Activated CD4-positive, alpha-beta T cell treated with anti-CD3 and anti-CD28 coated beads for 36 hours (primary cell): ENCODE data around the gene MAS1. TPM values are rescaled to one million over a fixed set of nuclear protein-coding genes. Genes with fewer than 3 reads are reported as not detected.

ENCODE experiments used
- ATAC-seq: fragments of 200-7000 bp; cut with Tn5 transposase; one replicate; pipeline ENCODE4 v1.10.0; 2021; ENCODE audit warnings: mild to moderate bottlenecking, moderate library complexity
- CTCF ChIA-PET: fragments of 350-600 bp; sonication (Branson Sonifier 250); formaldehyde crosslinking; loops from one replicate; lab custom pipeline; 2021; ENCODE audit warnings: antibody characterized with exemption; lab: Charles Lee
- POLR2A ChIA-PET: fragments of 350-600 bp; sonication (Branson Sonifier 250); formaldehyde crosslinking; loops from one replicate; lab custom pipeline; 2021; ENCODE audit warnings: antibody characterized with exemption, inconsistent platforms; lab: Charles Lee
- DNase-seq: peaks from one replicate; pipeline ENCODE4 v3.0.0-alpha.2; 2020
- H3K27ac Mint-ChIP-seq: one replicate; pipeline ENCODE4 v1.8.0; 2021; ENCODE audit warnings: mixed read lengths
- H3K27me3 Mint-ChIP-seq: one replicate; pipeline ENCODE4 v1.8.0; 2021; ENCODE audit warnings: mixed read lengths
- H3K36me3 Mint-ChIP-seq: one replicate; pipeline ENCODE4 v1.8.0; 2021; ENCODE audit warnings: low read depth, mixed read lengths
- H3K4me1 Mint-ChIP-seq: one replicate; pipeline ENCODE4 v1.8.0; 2021; ENCODE audit warnings: mixed read lengths
- H3K4me3 Mint-ChIP-seq: one replicate; pipeline ENCODE4 v1.8.0; 2021; ENCODE audit warnings: mild to moderate bottlenecking, moderate library complexity, mixed read lengths
- H3K9me3 Mint-ChIP-seq: one replicate; pipeline ENCODE4 v1.8.0; 2021; ENCODE audit warnings: low read depth, mixed read lengths
- intact Hi-C, 2 experiments: fragments of 100-400 bp; cut with DNase I in 1 of 2; cut with micrococcal nuclease in 1 of 2; formaldehyde crosslinking; loops; one replicate each; pipeline versions ENCODE4 v1.14.2 to v1.15.1; 2022 to 2024; cut with DNase I, micrococcal nuclease
- total RNA-seq, 2 experiments: library from RNA; stranded (reverse); gene quantifications; one replicate each; pipeline ENCODE4 v1.2.3, GENCODE V29; 2021

The MAS1 gene
- total RNA-seq, 2 experiments from 2014 or later = not detected

- Mint-ChIP-seq H3K36me3 (no peaks in the 10 kb centered on the region), H3K27ac (no peak overlapping the region), H3K4me3 (no peak overlapping the region), H3K27me3 (no peaks in the 10 kb centered on the region), H3K9me3 (no peaks in the 10 kb centered on the region), H3K4me1 (no peaks in the 10 kb centered on the region)
- POLR2A ChIA-PET = no interaction called here
- CTCF ChIA-PET = no interaction called here
- no peak for ATAC-seq
- no peak for DNase-seq
- intact Hi-C loops = no loop called here
Measured at GRCh38 chr6:159902620-159903019, 11.8 kb downstream of the MAS1 start.

DNA sequence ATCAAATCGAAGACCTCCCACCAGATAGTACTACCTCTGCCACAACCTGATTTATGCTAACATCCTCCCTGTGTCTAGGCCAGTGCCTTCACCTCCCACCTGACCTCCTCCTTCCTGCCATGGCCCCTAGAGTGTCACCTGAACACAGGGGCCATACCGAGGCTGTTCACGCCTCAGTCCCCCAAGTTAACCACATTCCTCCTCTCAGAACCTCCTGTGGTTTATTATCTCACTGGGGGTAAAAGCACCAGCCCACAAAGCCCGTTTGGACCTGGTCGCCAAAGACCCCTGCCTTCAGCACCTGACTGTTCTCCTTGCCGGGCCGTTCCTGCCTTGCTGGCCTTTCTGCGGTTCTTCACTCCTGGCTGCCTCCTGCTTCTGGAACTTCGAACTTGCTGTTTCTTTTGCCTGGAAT, 13.7 kb downstream of the MAS1 start:
- H3K4me3 Mint-ChIP-seq = no peak overlapping the region
- ChIA-PET CTCF (no interaction called here), POLR2A (no interaction called here)
- no peak for ATAC-seq
- H3K27ac Mint-ChIP-seq = no peak overlapping the region
- intact Hi-C loops = no loop called here
- H3K36me3 Mint-ChIP-seq = no peaks in the 10 kb centered on the region
- no peaks in the 10 kb centered on the region for H3K9me3 Mint-ChIP-seq
- DNase-seq = no peak
- peaks cover 2% of the 10 kb centered on the region for H3K27me3 Mint-ChIP-seq
- H3K4me1 Mint-ChIP-seq = no peaks in the 10 kb centered on the region

DNA sequence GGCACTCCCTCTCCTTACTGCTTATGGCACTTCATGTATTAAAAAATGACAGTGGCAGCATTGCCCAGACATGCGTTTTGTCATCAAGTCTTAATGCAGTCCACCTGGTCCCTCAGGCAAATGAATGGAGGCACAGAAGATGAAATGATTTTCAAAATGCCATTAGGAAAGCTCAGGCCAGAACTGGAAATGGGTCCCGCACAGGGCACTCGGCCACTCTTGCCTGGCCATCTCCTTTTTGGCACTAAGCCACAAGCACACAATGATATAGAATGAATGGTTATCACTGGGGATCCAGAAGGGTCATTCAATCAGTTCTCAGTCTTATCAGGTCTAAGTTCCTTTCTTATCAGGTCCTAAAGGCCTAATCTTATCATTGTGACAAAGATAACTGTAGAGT, 15.6 kb downstream of the MAS1 start:
- ChIA-PET CTCF (no interaction called here), POLR2A (no interaction called here)
- DNase-seq = no peak
- Mint-ChIP-seq H3K27me3 (peaks cover 15% of the 10 kb centered on the region), H3K4me1 (no peaks in the 10 kb centered on the region), H3K36me3 (no peaks in the 10 kb centered on the region), H3K4me3 (no peak overlapping the region), H3K27ac (no peak overlapping the region), H3K9me3 (no peaks in the 10 kb centered on the region)
- ATAC-seq = no peak
- intact Hi-C loops = no loop called here

DNA sequence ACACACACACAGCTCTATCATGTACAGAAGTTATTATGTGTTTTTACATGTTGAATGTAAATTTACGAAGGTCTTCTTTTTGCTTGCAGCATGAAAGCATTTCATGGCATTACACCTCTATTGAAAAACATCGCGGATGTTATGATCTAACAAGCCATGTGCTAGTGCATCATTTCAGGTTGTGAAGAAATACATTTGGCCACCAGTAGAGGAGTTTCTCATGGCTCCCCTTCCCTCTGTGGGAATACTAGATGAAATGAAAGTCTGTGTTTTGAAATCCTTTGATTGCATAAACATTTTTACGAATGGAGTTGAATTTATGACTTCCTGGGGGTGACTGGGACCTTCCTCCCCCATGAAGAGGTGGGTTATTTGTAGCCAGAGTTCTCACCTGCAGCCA, 17.7 kb downstream of the MAS1 start:
- Mint-ChIP-seq H3K4me1 (no peaks in the 10 kb centered on the region), H3K27ac (no peak overlapping the region), H3K9me3 (no peaks in the 10 kb centered on the region), H3K36me3 (no peaks in the 10 kb centered on the region), H3K27me3 (peaks cover 23% of the 10 kb centered on the region), H3K4me3 (no peak overlapping the region)
- POLR2A ChIA-PET = no interaction called here
- intact Hi-C loops = no loop called here
- ATAC-seq (no peak), DNase-seq (no peak)
- CTCF ChIA-PET = no interaction called here

- POLR2A ChIA-PET = no interaction called here
Measured at GRCh38 chr6:159908979-159909378, 18.2 kb downstream of the MAS1 start.

GRCh38 chr6:159910342-159910741, 19.6 kb downstream of the MAS1 start:
- Mint-ChIP-seq H3K4me3 (no peak overlapping the region), H3K9me3 (no peaks in the 10 kb centered on the region), H3K36me3 (no peaks in the 10 kb centered on the region), H3K27ac (no peak overlapping the region), H3K27me3 (peaks cover 28% of the 10 kb centered on the region), H3K4me1 (peaks cover 7% of the 10 kb centered on the region)
- ChIA-PET POLR2A (no interaction called here), CTCF (no interaction called here)
- intact Hi-C loops = no loop called here
- ATAC-seq (no peak), DNase-seq (no peak)

More at GRCh38 chr6:159908979-159909378, 18.2 kb downstream of the MAS1 start:
- Mint-ChIP-seq H3K9me3 (no peaks in the 10 kb centered on the region), H3K4me1 (peaks cover 2% of the 10 kb centered on the region), H3K4me3 (no peak overlapping the region), H3K36me3 (no peaks in the 10 kb centered on the region), H3K27me3 (peaks cover 23% of the 10 kb centered on the region), H3K27ac (no peak overlapping the region)
- intact Hi-C loops = no loop called here
- DNase-seq = no peak
- ATAC-seq = no peak
- CTCF ChIA-PET = no interaction called here

GRCh38 chr6:159913375-159913774, 22.6 kb downstream of the MAS1 start:
- no peak for DNase-seq
- Mint-ChIP-seq H3K27ac (no peak overlapping the region), H3K36me3 (no peaks in the 10 kb centered on the region), H3K4me3 (no peak overlapping the region), H3K9me3 (no peaks in the 10 kb centered on the region), H3K4me1 (peaks cover 7% of the 10 kb centered on the region), H3K27me3 (peaks cover 30% of the 10 kb centered on the region)
- CTCF ChIA-PET = no interaction called here
- POLR2A ChIA-PET = interaction anchor here (1.3 kb wide), 1 partner anchor 17 kb away, joined by 8 read pairs; no protein-coding TSS in a partner anchor
- no peak for ATAC-seq
- intact Hi-C loops = no loop called here

DNA sequence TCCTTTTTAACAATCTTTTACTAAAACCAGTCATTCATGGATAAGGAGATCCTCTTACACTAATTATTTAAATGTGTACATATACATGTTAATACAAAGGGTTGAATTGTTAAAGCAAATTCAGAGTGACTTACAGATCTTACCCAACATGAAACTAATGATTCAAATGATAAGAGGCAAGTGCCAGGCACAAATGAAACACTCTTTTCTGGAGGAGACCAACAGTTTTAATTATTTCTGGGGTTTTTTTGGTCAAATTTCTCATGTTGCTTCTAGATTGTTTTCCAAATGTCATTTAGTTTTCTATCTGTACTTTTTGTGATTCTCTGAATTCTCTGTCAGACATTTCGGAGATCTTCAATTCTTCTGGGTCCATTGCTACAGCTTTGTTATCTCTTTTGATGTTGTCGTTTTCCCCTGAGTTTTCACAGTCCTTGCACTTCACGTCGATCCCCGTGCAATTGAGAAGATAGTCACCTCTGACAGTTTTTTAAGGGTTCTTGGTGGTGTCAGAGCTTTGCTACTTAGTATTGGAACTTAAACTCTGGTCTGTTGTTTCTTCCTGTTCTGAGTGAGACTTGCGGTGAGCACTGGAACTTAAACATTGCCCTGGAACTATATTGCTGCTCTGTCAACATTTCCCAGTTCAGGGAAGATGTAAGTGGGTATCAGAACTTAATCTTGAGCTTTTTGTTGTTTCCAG, 23.2 kb downstream of the MAS1 start:
- DNase-seq (no peak), ATAC-seq (peak; percentile 61)
- Mint-ChIP-seq H3K27ac (peak overlapping the region; percentile 41), H3K9me3 (no peaks in the 10 kb centered on the region), H3K4me1 (peaks cover 7% of the 10 kb centered on the region), H3K4me3 (peak overlapping the region; percentile 1), H3K36me3 (no peaks in the 10 kb centered on the region), H3K27me3 (peaks cover 29% of the 10 kb centered on the region)
- ChIA-PET CTCF (interaction anchor here (0.7 kb wide), 1 partner anchor 17 kb away, joined by 3 read pairs; no protein-coding TSS in a partner anchor), POLR2A (interaction anchor here (1.3 kb wide), 1 partner anchor 16 kb away, joined by 8 read pairs; no protein-coding TSS in a partner anchor)
- intact Hi-C loops = loop anchor here in 1 of 2 experiments (1.0 kb wide), 1 partner anchor 17 kb away; no protein-coding TSS in a partner anchor

GRCh38 chr6:159914565-159914923, 23.8 kb downstream of the MAS1 start:
- ATAC-seq (peak; percentile 21), DNase-seq (no peak)
- intact Hi-C loops = loop anchor here in 1 of 2 experiments (1.0 kb wide), 1 partner anchor 17 kb away; no protein-coding TSS in a partner anchor
- H3K27me3 Mint-ChIP-seq = peaks cover 28% of the 10 kb centered on the region
- peak overlapping the region; percentile 41 for H3K27ac Mint-ChIP-seq
- peaks cover 7% of the 10 kb centered on the region for H3K4me1 Mint-ChIP-seq
- H3K36me3 Mint-ChIP-seq = no peaks in the 10 kb centered on the region
- no peaks in the 10 kb centered on the region for H3K9me3 Mint-ChIP-seq
- H3K4me3 Mint-ChIP-seq = peak overlapping the region; percentile 1
- ChIA-PET CTCF (interaction anchor here (0.7 kb wide), 1 partner anchor 17 kb away, joined by 3 read pairs; no protein-coding TSS in a partner anchor), POLR2A (interaction anchor here (1.3 kb wide), 1 partner anchor 16 kb away, joined by 8 read pairs; no protein-coding TSS in a partner anchor)

DNA sequence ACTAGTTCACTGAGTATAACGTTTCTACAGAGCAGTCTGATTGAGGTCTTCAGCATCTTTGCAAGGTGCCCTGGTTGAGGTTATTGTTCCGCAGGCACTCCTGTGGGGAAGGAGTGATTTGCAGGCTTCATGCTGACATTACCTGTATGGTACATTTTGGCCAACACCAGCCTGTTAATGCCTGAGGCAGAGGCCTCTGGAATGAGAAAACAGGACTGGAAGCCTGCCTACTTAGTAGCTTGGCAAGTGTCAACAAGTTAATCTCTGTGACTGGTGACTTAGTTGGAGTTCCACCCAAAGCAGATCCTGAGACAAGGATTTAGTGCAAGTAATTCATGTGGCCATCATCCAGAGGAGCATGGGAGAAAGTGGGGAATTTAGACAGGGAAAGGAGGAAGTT, 24.6 kb downstream of the MAS1 start:
- peaks cover 23% of the 10 kb centered on the region for H3K27me3 Mint-ChIP-seq
- H3K36me3 Mint-ChIP-seq = no peaks in the 10 kb centered on the region
- no peak for ATAC-seq
- intact Hi-C loops = no loop called here
- CTCF ChIA-PET = no interaction called here
- no peaks in the 10 kb centered on the region for H3K9me3 Mint-ChIP-seq
- no peak overlapping the region for H3K27ac Mint-ChIP-seq
- H3K4me3 Mint-ChIP-seq = no peak overlapping the region
- DNase-seq = no peak
- peaks cover 7% of the 10 kb centered on the region for H3K4me1 Mint-ChIP-seq
- POLR2A ChIA-PET = no interaction called here

- ChIA-PET CTCF (no interaction called here), POLR2A (no interaction called here)
- H3K4me3 Mint-ChIP-seq = no peak overlapping the region
- no peak for DNase-seq
- no peaks in the 10 kb centered on the region for H3K9me3 Mint-ChIP-seq
- H3K4me1 Mint-ChIP-seq = peaks cover 7% of the 10 kb centered on the region
- no peak for ATAC-seq
- no peaks in the 10 kb centered on the region for H3K36me3 Mint-ChIP-seq
- peaks cover 17% of the 10 kb centered on the region for H3K27me3 Mint-ChIP-seq
- no peak overlapping the region for H3K27ac Mint-ChIP-seq
- intact Hi-C loops = no loop called here
Measured at GRCh38 chr6:159916237-159916636, 25.4 kb downstream of the MAS1 start.

GRCh38 chr6:159916752-159917151, 26.0 kb downstream of the MAS1 start:
- Mint-ChIP-seq H3K27me3 (peaks cover 12% of the 10 kb centered on the region), H3K9me3 (no peaks in the 10 kb centered on the region), H3K4me3 (no peak overlapping the region), H3K36me3 (no peaks in the 10 kb centered on the region), H3K4me1 (peaks cover 7% of the 10 kb centered on the region), H3K27ac (no peak overlapping the region)
- DNase-seq (no peak), ATAC-seq (no peak)
- ChIA-PET POLR2A (no interaction called here), CTCF (no interaction called here)
- intact Hi-C loops = no loop called here
